PFSK-1 (cell line): ENCODE measurements around the gene FBXL7.

ENCODE experiments used
- SIN3A ChIP-seq: IDR thresholded peaks from 2 replicates; pipeline ENCODE4 v1.6.1; 2012; ENCODE audit warnings: mild to moderate bottlenecking, low read length, moderate library complexity, borderline replicate concordance; ENCODE audit not compliant: insufficient read depth
- TAF1 ChIP-seq: IDR thresholded peaks from 2 replicates; pipeline ENCODE4 v1.6.1; 2012; ENCODE audit warnings: low read length, control low read depth, borderline replicate concordance; ENCODE audit not compliant: insufficient read depth
- TF ChIP-seq, protein P1 (sequence below), 2 experiments: IDR thresholded peaks; 2 replicates each; pipeline versions ENCODE4 v1.6.1 to v1.8.0; 2011 to 2012; ENCODE audit warnings: low read depth in 2 of 2, low read length in 2 of 2, control low read depth in 1 of 2, inconsistent platforms in 1 of 2, mild to moderate bottlenecking in 1 of 2, moderate library complexity in 1 of 2; ENCODE audit not compliant: insufficient read depth in 1 of 2

DNA sequence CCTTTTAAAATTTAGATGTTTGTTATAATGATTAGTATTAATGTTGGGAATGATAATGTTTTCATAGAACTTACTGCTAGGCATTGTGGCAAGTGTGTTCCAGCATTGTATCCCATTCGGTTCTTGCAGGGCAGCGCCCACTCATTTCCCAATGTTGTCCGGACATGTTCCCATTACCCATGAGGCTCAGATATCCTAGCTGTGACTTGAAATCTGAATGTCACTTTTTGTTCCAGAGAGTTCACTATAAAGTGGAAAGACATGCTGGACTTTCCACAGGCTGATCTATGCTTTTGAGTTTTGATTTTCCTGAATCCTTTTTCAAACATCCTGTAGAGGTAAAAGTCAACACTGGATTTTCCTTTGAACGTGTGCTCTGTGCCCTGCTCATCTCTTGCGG, 350.6 kb downstream of the FBXL7 start:
- TF ChIP-seq SIN3A (no peak), TAF1 (no peak)
- TF ChIP-seq, protein P1, sequence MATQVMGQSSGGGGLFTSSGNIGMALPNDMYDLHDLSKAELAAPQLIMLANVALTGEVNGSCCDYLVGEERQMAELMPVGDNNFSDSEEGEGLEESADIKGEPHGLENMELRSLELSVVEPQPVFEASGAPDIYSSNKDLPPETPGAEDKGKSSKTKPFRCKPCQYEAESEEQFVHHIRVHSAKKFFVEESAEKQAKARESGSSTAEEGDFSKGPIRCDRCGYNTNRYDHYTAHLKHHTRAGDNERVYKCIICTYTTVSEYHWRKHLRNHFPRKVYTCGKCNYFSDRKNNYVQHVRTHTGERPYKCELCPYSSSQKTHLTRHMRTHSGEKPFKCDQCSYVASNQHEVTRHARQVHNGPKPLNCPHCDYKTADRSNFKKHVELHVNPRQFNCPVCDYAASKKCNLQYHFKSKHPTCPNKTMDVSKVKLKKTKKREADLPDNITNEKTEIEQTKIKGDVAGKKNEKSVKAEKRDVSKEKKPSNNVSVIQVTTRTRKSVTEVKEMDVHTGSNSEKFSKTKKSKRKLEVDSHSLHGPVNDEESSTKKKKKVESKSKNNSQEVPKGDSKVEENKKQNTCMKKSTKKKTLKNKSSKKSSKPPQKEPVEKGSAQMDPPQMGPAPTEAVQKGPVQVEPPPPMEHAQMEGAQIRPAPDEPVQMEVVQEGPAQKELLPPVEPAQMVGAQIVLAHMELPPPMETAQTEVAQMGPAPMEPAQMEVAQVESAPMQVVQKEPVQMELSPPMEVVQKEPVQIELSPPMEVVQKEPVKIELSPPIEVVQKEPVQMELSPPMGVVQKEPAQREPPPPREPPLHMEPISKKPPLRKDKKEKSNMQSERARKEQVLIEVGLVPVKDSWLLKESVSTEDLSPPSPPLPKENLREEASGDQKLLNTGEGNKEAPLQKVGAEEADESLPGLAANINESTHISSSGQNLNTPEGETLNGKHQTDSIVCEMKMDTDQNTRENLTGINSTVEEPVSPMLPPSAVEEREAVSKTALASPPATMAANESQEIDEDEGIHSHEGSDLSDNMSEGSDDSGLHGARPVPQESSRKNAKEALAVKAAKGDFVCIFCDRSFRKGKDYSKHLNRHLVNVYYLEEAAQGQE (IDR thresholded peaks at IDR 0.05; ENCODE audit: insufficient read depth in 1 of 2, low read depth in 2 of 2, low read length in 2 of 2): no peak
